Tibial nerve (tissue), 4 donors: ENCODE results near the gene MOB2.

Experiments used
- CTCF ChIP-seq, 5 experiments: fragments of 200-600 bp in 3 of 5; fragments of 450-650 bp in 2 of 5; sonication (generic) in 3 of 5; IDR thresholded peaks; one replicate each; pipeline ENCODE4 v1.5.1; 2016 to 2019; ENCODE audit warnings: antibody characterized with exemption in 5 of 5, mild to moderate bottlenecking in 3 of 5, moderate library complexity in 2 of 5
- EP300 ChIP-seq, 2 donors: sonication (generic); formaldehyde crosslinking; IDR thresholded peaks; one replicate each; pipeline ENCODE4 v1.6.1; 2017; ENCODE audit warnings: antibody characterized with exemption in 2 of 2, mild to moderate bottlenecking in 1 of 2
- POLR2A ChIP-seq, 2 donors: fragments of 450-650 bp; IDR thresholded peaks; one replicate each; pipeline ENCODE4 v1.6.1; 2017; ENCODE audit warnings: antibody characterized with exemption in 2 of 2, mild to moderate bottlenecking in 2 of 2, moderate library complexity in 2 of 2

- TF ChIP-seq CTCF (IDR thresholded peaks at IDR 0.05) (no peak), POLR2A (IDR thresholded peaks at IDR 0.05) (no peak), EP300 (IDR thresholded peaks at IDR 0.05) (no peak)
Measured at GRCh38 chr11:1516273-1517067, 29.9 kb upstream of the MOB2 start.
